K562 (cell line): ENCODE data around the gene CDH12.

Experiments
- CAMTA2 ChIP-seq: fragments of 250-450 bp; sonication (Bioruptor Pico); conservative IDR thresholded peaks from 2 replicates; pipeline ENCODE4 v1.5.1; 2022
- CTCF ChIP-seq, 3 experiments: IDR thresholded peaks in 2 of 3; conservative IDR thresholded peaks in 1 of 3; 2 replicates each; pipeline ENCODE4 v1.5.1; 2011 to 2012; ENCODE audit warnings: low read length in 3 of 3, mild to moderate bottlenecking in 3 of 3, control low read depth in 2 of 3, improper control_type of control experiment in 1 of 3, inconsistent platforms in 1 of 3, low read depth in 1 of 3, mixed read lengths in 1 of 3, moderate library complexity in 1 of 3; ENCODE audit not compliant: insufficient read depth in 2 of 3
- DDX20 ChIP-seq: fragments of 450-650 bp; IDR thresholded peaks from 2 replicates; pipeline ENCODE4 v1.6.1; 2016; ENCODE audit warnings: missing genetic modification characterization, low read depth, mild to moderate bottlenecking, missing compliant biosample characterization, moderate library complexity
- ELF1 ChIP-seq: fragments of 200-800 bp; sonication (Bioruptor generic); IDR thresholded peaks from 2 replicates; pipeline ENCODE4 v1.6.1; 2016; ENCODE audit warnings: missing genetic modification characterization, missing compliant biosample characterization
- NONO ChIP-seq, 2 experiments: fragments of 200-400 bp in 1 of 2; fragments of 450-650 bp in 1 of 2; formaldehyde crosslinking in 1 of 2; IDR thresholded peaks; 2 replicates each; pipeline ENCODE4 v1.6.1; 2017; ENCODE audit warnings: low read depth in 2 of 2, mild to moderate bottlenecking in 2 of 2, moderate library complexity in 2 of 2, low read length in 1 of 2
- STAT6 ChIP-seq: sonication (generic); formaldehyde crosslinking; IDR thresholded peaks from 2 replicates; pipeline ENCODE4 v1.8.1; 2023; ENCODE audit warnings: mild to moderate bottlenecking, missing genetic modification reagents
- ZFP30 ChIP-seq: fragments of 250-450 bp; sonication (Bioruptor Pico); IDR thresholded peaks from 2 replicates; pipeline ENCODE4 v1.8.0; 2022; ENCODE audit warnings: moderate library complexity, mild to moderate bottlenecking, inconsistent platforms, borderline replicate concordance
- ZNF274 ChIP-seq: IDR thresholded peaks from 2 replicates; pipeline ENCODE4 v1.6.1; 2011; ENCODE audit warnings: low read depth, mild to moderate bottlenecking, low read length, moderate library complexity, borderline replicate concordance
- ZNF324 ChIP-seq: fragments of 250-450 bp; sonication (Bioruptor Pico); IDR thresholded peaks from 2 replicates; pipeline ENCODE4 v1.4.0; 2020; ENCODE audit warnings: mild to moderate bottlenecking
- TF ChIP-seq, protein P1 (sequence below), 2 experiments: fragments of 450-650 bp; formaldehyde crosslinking in 1 of 2; IDR thresholded peaks; 2 replicates each; pipeline versions ENCODE4 v1.4.0 to v1.6.1; 2014 to 2020; ENCODE audit warnings: mild to moderate bottlenecking in 2 of 2, borderline replicate concordance in 1 of 2, low read depth in 1 of 2

- no peak for TF ChIP-seq NONO (IDR thresholded peaks at IDR 0.05; ENCODE audit: low read depth in 2 of 2, low read length in 1 of 2)
- TF ChIP-seq DDX20: no peak
- no peak for TF ChIP-seq STAT6 (CRISPR knock-in tag)
- TF ChIP-seq CTCF (IDR thresholded peaks at IDR 0.05 in 2 of 3, conservative IDR thresholded peaks at IDR 0.05 in 1 of 3; ENCODE audit: insufficient read depth in 2 of 3, low read depth in 1 of 3, low read length in 3 of 3): no peak
- no peak for TF ChIP-seq CAMTA2 (CRISPR knock-in tag)
- no peak for TF ChIP-seq ZNF324 (CRISPR knock-in tag)
- TF ChIP-seq, protein P1, sequence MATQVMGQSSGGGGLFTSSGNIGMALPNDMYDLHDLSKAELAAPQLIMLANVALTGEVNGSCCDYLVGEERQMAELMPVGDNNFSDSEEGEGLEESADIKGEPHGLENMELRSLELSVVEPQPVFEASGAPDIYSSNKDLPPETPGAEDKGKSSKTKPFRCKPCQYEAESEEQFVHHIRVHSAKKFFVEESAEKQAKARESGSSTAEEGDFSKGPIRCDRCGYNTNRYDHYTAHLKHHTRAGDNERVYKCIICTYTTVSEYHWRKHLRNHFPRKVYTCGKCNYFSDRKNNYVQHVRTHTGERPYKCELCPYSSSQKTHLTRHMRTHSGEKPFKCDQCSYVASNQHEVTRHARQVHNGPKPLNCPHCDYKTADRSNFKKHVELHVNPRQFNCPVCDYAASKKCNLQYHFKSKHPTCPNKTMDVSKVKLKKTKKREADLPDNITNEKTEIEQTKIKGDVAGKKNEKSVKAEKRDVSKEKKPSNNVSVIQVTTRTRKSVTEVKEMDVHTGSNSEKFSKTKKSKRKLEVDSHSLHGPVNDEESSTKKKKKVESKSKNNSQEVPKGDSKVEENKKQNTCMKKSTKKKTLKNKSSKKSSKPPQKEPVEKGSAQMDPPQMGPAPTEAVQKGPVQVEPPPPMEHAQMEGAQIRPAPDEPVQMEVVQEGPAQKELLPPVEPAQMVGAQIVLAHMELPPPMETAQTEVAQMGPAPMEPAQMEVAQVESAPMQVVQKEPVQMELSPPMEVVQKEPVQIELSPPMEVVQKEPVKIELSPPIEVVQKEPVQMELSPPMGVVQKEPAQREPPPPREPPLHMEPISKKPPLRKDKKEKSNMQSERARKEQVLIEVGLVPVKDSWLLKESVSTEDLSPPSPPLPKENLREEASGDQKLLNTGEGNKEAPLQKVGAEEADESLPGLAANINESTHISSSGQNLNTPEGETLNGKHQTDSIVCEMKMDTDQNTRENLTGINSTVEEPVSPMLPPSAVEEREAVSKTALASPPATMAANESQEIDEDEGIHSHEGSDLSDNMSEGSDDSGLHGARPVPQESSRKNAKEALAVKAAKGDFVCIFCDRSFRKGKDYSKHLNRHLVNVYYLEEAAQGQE (IDR thresholded peaks at IDR 0.05; ENCODE audit: borderline replicate concordance): no peak
- TF ChIP-seq, protein P1 (CRISPR knock-in tag; IDR thresholded peaks at IDR 0.05; ENCODE audit: low read depth): no peak
- no peak for TF ChIP-seq ELF1 (tag)
- no peak for TF ChIP-seq ZNF274
- no peak for TF ChIP-seq ZFP30 (CRISPR knock-in tag)
Observed at GRCh38 chr5:21783074-21783679, 1070.0 kb downstream of the CDH12 start.
